ENCODE results near the gene LPA.
"Not testable (repeated sequence)": the region's sequence is repeated elsewhere in the genome, so short reads cannot be mapped to it uniquely, and the experiment has no call there.

- TF ChIP-seq MAZ (IDR thresholded peaks at IDR 0.05; ENCODE audit: borderline replicate concordance, low read depth, low read length); CTCF (IDR thresholded peaks at IDR 0.05); CEBPB (IDR thresholded peaks at IDR 0.05); PBX3 (IDR thresholded peaks at IDR 0.05); ESRRA (IDR thresholded peaks at IDR 0.05; ENCODE audit: borderline replicate concordance, low read length); KDM1A (IDR thresholded peaks at IDR 0.05; ENCODE audit: low read depth); RARB (CRISPR knock-in tag; IDR thresholded peaks at IDR 0.05); MYC (IDR thresholded peaks at IDR 0.05; ENCODE audit: borderline replicate concordance, low read length); PHF8 (IDR thresholded peaks at IDR 0.05; ENCODE audit: borderline replicate concordance, low read depth): not testable (repeated sequence)
Observed at GRCh38 chr6:160701918-160702680, 38.0 kb upstream of the LPA start, which contains the start of gene PLG.

All from A549 (cell line).